ENCODE measurements around the gene TACC2.
"Not testable (repeated sequence)": the region's sequence is repeated elsewhere in the genome, so short reads cannot be mapped to it uniquely, and the experiment has no call there.

Gene TACC2

DNA sequence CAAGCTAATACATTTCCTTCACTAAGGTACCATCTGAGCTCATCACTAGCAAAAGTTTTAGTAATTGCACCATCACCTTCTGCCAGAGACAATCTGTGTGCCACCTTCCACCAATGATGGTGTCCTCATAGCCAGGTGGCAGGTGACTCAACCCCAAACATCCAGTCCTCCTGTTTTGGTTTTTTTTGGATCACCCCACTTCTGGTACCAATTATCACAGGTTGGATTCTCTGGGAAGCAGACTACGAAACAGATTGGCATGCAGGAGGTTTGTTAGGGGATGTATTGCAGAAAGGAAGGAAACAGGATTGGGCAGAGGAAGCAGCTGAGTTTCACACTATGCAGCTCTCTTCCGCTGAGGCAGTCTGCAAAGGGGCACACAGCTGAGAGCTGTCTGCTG is 4.5 kb upstream of the TACC2 start:
- TF ChIP-seq, protein P1, sequence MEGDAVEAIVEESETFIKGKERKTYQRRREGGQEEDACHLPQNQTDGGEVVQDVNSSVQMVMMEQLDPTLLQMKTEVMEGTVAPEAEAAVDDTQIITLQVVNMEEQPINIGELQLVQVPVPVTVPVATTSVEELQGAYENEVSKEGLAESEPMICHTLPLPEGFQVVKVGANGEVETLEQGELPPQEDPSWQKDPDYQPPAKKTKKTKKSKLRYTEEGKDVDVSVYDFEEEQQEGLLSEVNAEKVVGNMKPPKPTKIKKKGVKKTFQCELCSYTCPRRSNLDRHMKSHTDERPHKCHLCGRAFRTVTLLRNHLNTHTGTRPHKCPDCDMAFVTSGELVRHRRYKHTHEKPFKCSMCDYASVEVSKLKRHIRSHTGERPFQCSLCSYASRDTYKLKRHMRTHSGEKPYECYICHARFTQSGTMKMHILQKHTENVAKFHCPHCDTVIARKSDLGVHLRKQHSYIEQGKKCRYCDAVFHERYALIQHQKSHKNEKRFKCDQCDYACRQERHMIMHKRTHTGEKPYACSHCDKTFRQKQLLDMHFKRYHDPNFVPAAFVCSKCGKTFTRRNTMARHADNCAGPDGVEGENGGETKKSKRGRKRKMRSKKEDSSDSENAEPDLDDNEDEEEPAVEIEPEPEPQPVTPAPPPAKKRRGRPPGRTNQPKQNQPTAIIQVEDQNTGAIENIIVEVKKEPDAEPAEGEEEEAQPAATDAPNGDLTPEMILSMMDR (IDR thresholded peaks at IDR 0.05; ENCODE audit: borderline replicate concordance, insufficient read depth, low read depth, low read length) = no peak

DNA sequence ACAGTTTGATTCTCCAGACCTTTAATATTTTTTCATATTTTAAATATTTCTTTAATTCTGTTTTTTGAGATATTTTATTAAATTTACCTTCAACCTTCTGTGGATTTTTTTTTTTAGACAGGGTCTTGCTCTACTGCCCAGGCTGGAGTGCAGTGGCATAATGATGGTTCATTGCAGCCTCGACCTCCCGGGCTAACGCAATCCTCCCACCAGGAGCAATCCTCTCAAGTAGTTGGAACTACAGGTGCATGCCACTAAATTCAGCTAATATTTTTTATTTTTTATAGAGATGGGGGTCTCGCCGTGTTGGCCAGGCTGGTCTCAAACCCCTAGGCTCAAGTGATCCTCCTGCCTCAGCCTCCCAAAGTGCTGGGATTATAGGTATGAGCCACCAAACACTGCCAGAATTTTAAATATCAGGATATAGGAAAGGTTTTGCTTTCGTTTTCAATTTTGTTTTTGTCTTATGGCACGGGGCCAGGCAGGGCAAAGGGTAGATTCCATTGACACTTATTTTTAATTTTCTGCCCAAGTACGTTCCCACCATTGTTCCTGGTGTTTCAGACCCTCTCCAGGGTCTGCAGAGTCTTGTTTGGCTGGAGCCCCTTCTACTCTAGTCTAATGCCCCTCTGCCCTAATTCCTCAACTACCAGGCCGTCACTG is 1.2 kb downstream of the TACC2 start:
- TF ChIP-seq, protein P1 (IDR thresholded peaks at IDR 0.05; ENCODE audit: borderline replicate concordance, insufficient read depth, low read depth, low read length) = no peak

More for the DNA sequence above, 4.5 kb upstream of the TACC2 start:
- H3K4me3 ChIP-seq (ENCODE audit: low read depth, low read length) = no peak overlapping the region

DNA sequence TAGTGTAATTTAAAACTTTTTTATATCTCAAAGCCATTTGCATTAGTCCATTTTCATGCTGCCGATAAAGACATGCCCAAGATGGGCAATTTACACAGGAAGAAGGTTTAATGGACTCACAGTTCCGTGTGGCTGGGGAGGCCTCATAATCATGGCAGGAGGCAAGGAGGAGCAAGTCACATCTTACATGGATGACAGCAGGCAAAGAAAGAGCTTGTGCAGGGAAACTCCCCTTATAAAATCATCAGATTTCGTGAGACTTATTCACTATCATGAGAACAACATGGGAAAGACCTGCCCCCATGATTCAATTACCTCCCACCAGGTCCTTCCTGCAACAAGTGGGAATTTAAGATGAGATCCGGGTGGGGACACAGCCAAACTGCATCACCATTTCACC is 2.8 kb downstream of the TACC2 start:
- not testable (repeated sequence) for H3K4me3 ChIP-seq (ENCODE audit: low read depth, low read length)

More for the DNA sequence above, 1.2 kb downstream of the TACC2 start:
- no peak overlapping the region for H3K4me3 ChIP-seq (ENCODE audit: low read depth, low read length)

DNA sequence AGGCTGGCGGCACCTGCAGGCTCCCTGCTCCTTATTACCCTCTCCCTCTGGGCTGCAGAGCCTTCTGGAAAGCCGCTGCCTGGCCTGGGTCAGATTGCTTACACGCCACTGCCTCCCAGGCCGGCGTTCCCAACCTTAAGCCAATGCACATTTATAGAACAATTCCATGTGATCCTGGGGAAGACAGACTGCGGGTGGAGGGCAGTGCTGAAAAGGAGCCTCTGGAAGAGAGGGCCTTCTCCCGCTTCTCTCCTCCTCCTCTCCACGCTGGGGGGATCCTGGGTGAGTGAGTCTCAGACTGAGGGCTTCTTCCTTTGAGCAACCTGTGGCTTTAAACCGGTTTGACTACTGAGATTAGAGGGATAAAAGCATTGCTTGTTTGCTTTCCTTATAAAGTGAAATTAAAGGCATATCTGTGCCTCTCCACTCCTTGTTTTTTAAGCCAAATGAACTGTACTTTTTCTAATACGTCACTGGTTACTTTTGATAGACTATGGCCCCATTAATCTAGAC is 5.5 kb downstream of the TACC2 start:
- TF ChIP-seq, protein P1 (IDR thresholded peaks at IDR 0.05; ENCODE audit: borderline replicate concordance, insufficient read depth, low read depth, low read length) = no peak
- no peak overlapping the region for H3K4me3 ChIP-seq (ENCODE audit: low read depth, low read length)

DNA sequence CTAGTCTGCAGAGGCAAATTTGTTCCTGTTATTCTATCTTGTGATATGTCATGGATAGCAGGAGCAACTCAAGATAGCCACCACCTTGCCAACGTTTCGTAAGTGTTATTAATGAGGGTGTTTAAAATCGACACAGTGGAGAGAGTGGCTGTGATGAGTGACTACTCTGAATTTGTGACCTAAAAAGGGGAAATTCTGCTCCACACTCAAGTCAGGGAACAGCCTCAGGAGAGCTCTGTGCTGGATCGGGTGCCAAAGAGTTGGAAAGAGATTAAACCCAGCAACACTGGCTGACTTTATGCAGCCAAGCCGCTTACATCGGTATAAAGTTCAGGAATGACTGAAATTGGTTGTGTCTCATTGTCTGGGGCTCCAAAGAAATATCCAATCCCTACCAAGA is 9.5 kb downstream of the TACC2 start:
- TF ChIP-seq, protein P1 (IDR thresholded peaks at IDR 0.05; ENCODE audit: borderline replicate concordance, insufficient read depth, low read depth, low read length) = no peak
- no peak overlapping the region for H3K4me3 ChIP-seq (ENCODE audit: low read depth, low read length)

DNA sequence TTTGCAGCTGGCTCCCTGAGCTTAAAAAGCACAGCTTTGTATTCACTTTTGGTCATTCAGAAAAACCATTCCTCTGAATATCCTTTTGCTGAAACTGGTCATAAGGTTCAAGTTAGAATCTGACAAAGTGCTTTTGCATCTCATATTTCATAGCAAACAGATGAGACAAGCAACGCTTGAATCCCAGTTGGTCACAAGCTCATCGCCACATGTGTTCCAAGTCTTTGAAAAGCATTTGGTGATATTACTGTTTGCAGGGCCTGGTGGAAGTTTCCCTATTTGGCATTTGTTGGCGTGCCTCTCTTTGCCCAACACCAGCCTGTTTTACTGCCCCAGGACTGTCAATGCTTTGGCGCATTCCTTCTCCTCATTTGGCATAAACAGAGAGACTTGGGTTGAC is 10.3 kb downstream of the TACC2 start:
- TF ChIP-seq, protein P1 (IDR thresholded peaks at IDR 0.05; ENCODE audit: borderline replicate concordance, insufficient read depth, low read depth, low read length) = no peak
- no peak overlapping the region for H3K4me3 ChIP-seq (ENCODE audit: low read depth, low read length)

DNA sequence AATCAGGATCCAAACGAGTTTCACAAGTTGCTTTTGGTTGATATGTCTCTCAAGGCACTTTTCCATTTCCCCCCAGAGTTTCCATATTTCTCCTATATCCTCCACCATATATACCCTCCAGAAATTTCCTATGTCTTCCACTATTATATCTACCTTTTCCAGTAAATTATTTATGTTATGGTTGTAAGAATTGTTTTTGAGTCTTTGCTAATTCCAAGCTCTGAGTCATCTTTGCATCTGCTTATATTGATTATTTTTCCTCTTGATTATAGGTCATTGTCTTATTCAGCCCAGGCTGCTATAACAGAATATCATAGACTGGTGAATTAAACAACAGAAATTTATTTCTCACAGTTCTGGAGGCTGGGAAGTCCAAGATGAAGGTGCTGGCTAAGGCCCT is 12.7 kb downstream of the TACC2 start:
- H3K4me3 ChIP-seq (ENCODE audit: low read depth, low read length) = no peak overlapping the region
- TF ChIP-seq, protein P1 (IDR thresholded peaks at IDR 0.05; ENCODE audit: borderline replicate concordance, insufficient read depth, low read depth, low read length) = no peak

Data from GM12875 (cell line).